ENCODE data around the gene ZNF710. TPM values are rescaled to one million over a fixed set of nuclear protein-coding genes. Genes with fewer than 3 reads are reported as not detected.
"Not testable (repeated sequence)": the region's sequence is repeated elsewhere in the genome, so short reads cannot be mapped to it uniquely, and the experiment has no call there.

Gene ZNF710
- total RNA-seq, 1 experiment from 2014 or later = 10.0 TPM

GRCh38 chr15:89976246-89976600 lies 24.9 kb upstream of the ZNF710 start:
- RAD21 ChIA-PET (ENCODE audit: low non-redundant PET in 1 of 2, low total read pairs in 2 of 2, uncharacterized antibody in 2 of 2, unreplicated experiment in 2 of 2) = no interaction called here
- DNase-seq (ENCODE audit: low read depth, low spot score) = no peak
- Histone ChIP-seq H4K20me1 (ENCODE audit: insufficient read depth) (no peaks in the 10 kb centered on the region), H3K4me1 (ENCODE audit: control insufficient read depth in 1 of 2, insufficient read depth in 2 of 2, low read length in 2 of 2) (peaks cover 0 to 7% of the 10 kb centered on the region in 2 experiments; a peak in 2 of 4 replicates), H3K79me2 (ENCODE audit: insufficient read depth, low read length) (no peaks in the 10 kb centered on the region), H3K36me3 (ENCODE audit: control insufficient read depth in 1 of 2, insufficient read depth in 2 of 2, low read length in 2 of 2) (no peaks in the 10 kb centered on the region), H3K9ac (ENCODE audit: low read length) (no peak overlapping the region), H3K27ac (ENCODE audit: low read depth, low read length) (no peak overlapping the region), H3K27me3 (ENCODE audit: insufficient read depth, low read length) (no peaks in the 10 kb centered on the region), H3K4me3 (replicated peaks in 1 of 2; ENCODE audit: low read depth in 1 of 2, low read length in 2 of 2) (no peak overlapping the region), H3K9me2 (ENCODE audit: insufficient read depth) (no peaks in the 10 kb centered on the region), H3K4me2 (ENCODE audit: low read length) (no peak overlapping the region), H2AFZ (ENCODE audit: low read depth, low read length, poor library complexity, severe bottlenecking) (no peak overlapping the region), H3K9me3 (ENCODE audit: control insufficient read depth in 1 of 2, insufficient read depth in 1 of 2, low read depth in 1 of 2, low read length in 2 of 2) (no peaks in the 10 kb centered on the region)
- intact Hi-C loops (cut with micrococcal nuclease) = no loop called here
- no peak for ATAC-seq
- TF ChIP-seq TCF7L2 (IDR thresholded peaks at IDR 0.05; ENCODE audit: borderline replicate concordance, extremely low read depth, insufficient read depth, insufficient read length) (no peak), CBX3 (IDR thresholded peaks at IDR 0.05; ENCODE audit: low read depth) (no peak), SRF (IDR thresholded peaks at IDR 0.05; ENCODE audit: low read depth) (no peak), CTCF (IDR thresholded peaks at IDR 0.05 in 2 of 3, conservative IDR thresholded peaks at IDR 0.05 in 1 of 3; ENCODE audit: borderline replicate concordance in 1 of 3, insufficient read depth in 1 of 3, low read depth in 2 of 3, low read length in 2 of 3) (no peak), ZNF274 (IDR thresholded peaks at IDR 0.05; ENCODE audit: low read depth, low read length) (no peak), ZFX (IDR thresholded peaks at IDR 0.05) (no peak), YY1 (IDR thresholded peaks at IDR 0.05; ENCODE audit: extremely low read depth, insufficient replicate concordance, low read depth, low read length) (no peak), POLR2AphosphoS5 (IDR thresholded peaks at IDR 0.05; ENCODE audit: low read depth, low read length) (no peak), ATF3 (IDR thresholded peaks at IDR 0.05) (no peak), EZH2 (IDR thresholded peaks at IDR 0.05) (no peak)
- no TSS peak for BruUV-seq (replicated peaks)
- CTCF ChIA-PET = interaction anchor here (0.7 kb wide), 1 partner anchor 27 kb away, joined by 4 read pairs; no protein-coding TSS in a partner anchor
- POLR2A ChIA-PET = no interaction called here

- H3K9me2 ChIP-seq (ENCODE audit: insufficient read depth); POLR2A ChIA-PET; ATAC-seq; DNase-seq (ENCODE audit: low read depth, low spot score); intact Hi-C loops (cut with micrococcal nuclease); H3K36me3 ChIP-seq (ENCODE audit: control insufficient read depth in 1 of 2, insufficient read depth in 2 of 2, low read length in 2 of 2); CTCF ChIA-PET; H3K27me3 ChIP-seq (ENCODE audit: insufficient read depth, low read length); H3K4me2 ChIP-seq (ENCODE audit: low read length); H3K9ac ChIP-seq (ENCODE audit: low read length); H3K4me1 ChIP-seq (ENCODE audit: control insufficient read depth in 1 of 2, insufficient read depth in 2 of 2, low read length in 2 of 2); H3K79me2 ChIP-seq (ENCODE audit: insufficient read depth, low read length); H3K4me3 ChIP-seq (replicated peaks in 1 of 2; ENCODE audit: low read depth in 1 of 2, low read length in 2 of 2); H3K27ac ChIP-seq (ENCODE audit: low read depth, low read length); H3K9me3 ChIP-seq (ENCODE audit: control insufficient read depth in 1 of 2, insufficient read depth in 1 of 2, low read depth in 1 of 2, low read length in 2 of 2); H2AFZ ChIP-seq (ENCODE audit: low read depth, low read length, poor library complexity, severe bottlenecking); BruUV-seq (replicated peaks); H4K20me1 ChIP-seq (ENCODE audit: insufficient read depth); RAD21 ChIA-PET (ENCODE audit: low non-redundant PET in 1 of 2, low total read pairs in 2 of 2, uncharacterized antibody in 2 of 2, unreplicated experiment in 2 of 2): not testable (repeated sequence)
Observed at GRCh38 chr15:89977836-89978235, 23.3 kb upstream of the ZNF710 start.
